Prostate gland (tissue), 2 donors: ENCODE data around the gene TICAM1.

Experiments used
- CTCF ChIP-seq, 4 experiments: fragments of 200-600 bp in 2 of 4; fragments of 450-650 bp in 2 of 4; sonication (generic) in 2 of 4; IDR thresholded peaks; 1 replicate in 3 of 4; 2 replicates in 1 of 4; pipeline ENCODE4 v1.5.1; 2016 to 2019; ENCODE audit warnings: antibody characterized with exemption in 4 of 4, mild to moderate bottlenecking in 2 of 4, moderate library complexity in 2 of 4
- POLR2A ChIP-seq: fragments of 450-650 bp; IDR thresholded peaks from one replicate; pipeline ENCODE4 v1.6.1; 2016; ENCODE audit warnings: antibody characterized with exemption, mild to moderate bottlenecking
- POLR2AphosphoS5 ChIP-seq: sonication (generic); formaldehyde crosslinking; IDR thresholded peaks from one replicate; pipeline ENCODE4 v1.6.1; 2017; ENCODE audit warnings: antibody characterized with exemption

GRCh38 chr19:4877753-4878490, 46.4 kb upstream of the TICAM1 start:
- TF ChIP-seq CTCF (IDR thresholded peaks at IDR 0.05), result no peak
- no peak for TF ChIP-seq POLR2A
- TF ChIP-seq POLR2AphosphoS5, result peak; percentile 78
